GM12874 (cell line): ENCODE data around the gene CFC1B.
"Not testable (repeated sequence)": the region's sequence is repeated elsewhere in the genome, so short reads cannot be mapped to it uniquely, and the experiment has no call there.

ENCODE experiments used
- CTCF ChIP-seq: IDR thresholded peaks from 2 replicates; pipeline ENCODE4 v1.5.1; 2011; ENCODE audit warnings: low read depth, mild to moderate bottlenecking, control low read depth, low read length, moderate library complexity; ENCODE audit not compliant: insufficient read depth

CFC1B gene

GRCh38 chr2:130520992-130521391, at the start of gene CFC1B:
CFC1B (plus strand) TSS chr2:130521222; CDS start chr2:130521485, 263 bp downstream.
- not testable (repeated sequence) for TF ChIP-seq CTCF

- not testable (repeated sequence) for TF ChIP-seq CTCF
These were observed 11.8 kb upstream of the CFC1B start, which contains the start of gene POTEI for GRCh38 chr2:130509228-130509627. POTEI (minus strand) TSS chr2:130509328; CDS start chr2:130509235, 93 bp downstream.
